Measurements from ENCODE around the gene EZR. TPM values are rescaled to one million over a fixed set of nuclear protein-coding genes. Genes with fewer than 3 reads are reported as not detected.
A peak's percentile ranks its signal among the peaks of the same experiment; 100 is the strongest.
"Not testable (repeated sequence)": the region's sequence is repeated elsewhere in the genome, so short reads cannot be mapped to it uniquely, and the experiment has no call there.

The EZR gene
- total RNA-seq, 2 experiments from 2014 or later, result 201 to 210 TPM

DNA sequence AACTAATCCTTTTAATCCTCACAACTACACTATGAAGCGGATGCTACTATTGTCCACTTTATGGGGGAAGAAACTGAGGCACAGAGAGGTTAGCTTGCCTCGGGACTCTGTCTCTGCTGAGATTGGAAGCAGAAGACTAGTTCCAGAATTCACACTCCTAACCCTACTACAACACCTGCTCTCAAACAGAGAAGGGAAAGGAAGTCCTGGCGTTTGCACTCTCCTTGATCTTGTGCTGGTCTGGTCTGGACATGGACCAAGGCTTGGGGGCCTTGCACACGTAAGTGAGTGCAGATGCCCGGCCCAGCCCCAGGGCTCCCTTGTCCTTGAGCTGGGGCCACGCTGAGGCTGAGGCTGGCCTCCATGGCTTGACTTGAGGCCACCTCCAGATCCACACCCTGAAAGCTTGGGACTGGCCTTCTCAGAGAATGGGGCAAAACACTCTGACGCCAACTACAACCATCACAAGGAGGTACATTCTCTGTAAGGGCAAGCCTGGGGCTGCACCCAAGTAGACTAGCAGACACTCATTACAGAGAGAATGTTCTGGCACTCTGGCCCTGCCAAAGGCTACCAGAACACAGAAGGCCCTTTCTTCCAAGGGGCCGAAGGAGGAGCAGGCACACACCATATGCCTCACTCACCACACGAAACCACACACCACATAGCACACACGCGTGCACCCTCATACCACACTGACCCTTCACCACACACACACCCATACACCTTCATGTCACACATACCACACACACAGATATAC, 33.3 kb upstream of the EZR start:
- peak; percentile 14 for DNase-seq
- H3K9me3 Mint-ChIP-seq, result no peaks in the 10 kb centered on the region
- POLR2A ChIA-PET, result interaction anchor here (2.6 kb wide), 1 partner anchor 17 kb away, joined by 10 read pairs; no protein-coding TSS in a partner anchor
- CTCF ChIA-PET, result interaction anchor here (1.3 to 4.5 kb wide), 2 partner anchors 15 to 33 kb away, joined by 4 to 48 read pairs; partner anchors contain the start of gene EZR
- peaks cover 2% of the 10 kb centered on the region for H3K36me3 Mint-ChIP-seq (ENCODE audit: low read depth)
- H3K27ac Mint-ChIP-seq, result no peak overlapping the region
- H3K27me3 Mint-ChIP-seq, result no peaks in the 10 kb centered on the region
- H3K4me3 Mint-ChIP-seq, result no peak overlapping the region
- H3K4me1 Mint-ChIP-seq, result peaks cover 32% of the 10 kb centered on the region

DNA sequence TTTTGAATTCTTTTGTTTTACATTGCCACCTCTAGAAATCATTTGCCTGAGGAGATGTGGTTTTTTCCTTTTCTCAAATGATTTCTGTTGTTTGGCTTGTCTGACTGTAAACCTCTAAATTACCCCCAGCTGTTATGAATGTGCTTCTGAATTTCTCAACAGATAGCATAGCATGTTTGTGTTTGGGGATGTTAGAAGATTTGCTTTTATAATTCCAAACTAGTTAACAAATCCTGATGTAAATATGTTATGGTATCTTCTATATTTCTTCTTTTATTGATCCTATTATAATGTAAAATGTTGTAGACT, 31.6 kb upstream of the EZR start:
- Mint-ChIP-seq H3K27ac (peak overlapping the region; percentile 87), H3K4me3 (no peak overlapping the region), H3K9me3 (no peaks in the 10 kb centered on the region), H3K27me3 (no peaks in the 10 kb centered on the region), H3K4me1 (peaks cover 22% of the 10 kb centered on the region), H3K36me3 (ENCODE audit: low read depth) (peaks cover 2% of the 10 kb centered on the region)
- DNase-seq, result no peak
- CTCF ChIA-PET, result no interaction called here
- POLR2A ChIA-PET, result no interaction called here

DNA sequence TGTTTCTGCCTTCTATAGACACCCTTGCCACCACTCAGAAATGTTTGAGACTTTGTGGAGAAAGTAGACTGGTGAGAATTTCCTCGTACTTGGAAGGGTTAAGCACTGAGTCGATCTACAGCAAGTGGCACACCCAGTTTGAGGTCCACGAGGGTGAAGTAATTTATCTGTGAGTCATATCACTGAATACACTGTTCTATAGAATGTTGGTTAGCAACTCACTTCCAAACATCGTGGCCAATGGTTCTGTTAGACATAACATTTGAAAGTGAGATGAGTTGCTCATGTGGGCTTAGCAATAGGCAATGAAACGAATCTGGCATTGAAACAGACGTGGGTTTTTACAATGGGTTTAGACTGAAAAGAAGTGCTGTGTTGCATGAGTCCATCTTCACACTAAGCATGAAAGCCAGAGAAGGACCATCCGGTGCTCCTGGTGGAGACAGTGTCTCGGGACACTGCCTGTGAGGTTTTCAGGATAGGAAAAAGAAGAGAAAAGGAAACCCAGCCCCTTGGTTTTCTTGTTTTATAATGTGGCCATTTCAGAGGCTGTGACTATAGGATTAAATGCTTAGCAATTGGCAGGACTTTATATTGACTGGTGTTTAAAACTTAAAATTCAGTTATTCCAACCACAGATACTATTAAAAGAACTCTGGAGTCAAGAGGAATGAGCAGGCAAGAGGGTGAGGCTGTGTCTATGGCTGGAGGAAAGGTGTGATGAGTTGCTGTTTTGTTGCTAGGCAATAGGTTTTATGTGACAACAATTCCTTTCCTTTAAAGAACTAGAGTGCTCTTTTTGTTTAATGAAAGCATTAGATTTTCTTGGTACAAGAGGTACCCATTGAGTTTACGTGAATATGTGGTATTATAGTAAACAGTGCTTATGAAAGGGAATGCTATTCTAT, 31.0 kb upstream of the EZR start:
- Mint-ChIP-seq H3K27me3 (no peaks in the 10 kb centered on the region), H3K4me3 (peak overlapping the region; percentile 18), H3K9me3 (no peaks in the 10 kb centered on the region), H3K27ac (peak overlapping the region; percentile 87), H3K4me1 (peaks cover 19% of the 10 kb centered on the region), H3K36me3 (ENCODE audit: low read depth) (peaks cover 2% of the 10 kb centered on the region)
- POLR2A ChIA-PET, result no interaction called here
- DNase-seq, result peak; percentile 73
- CTCF ChIA-PET, result no interaction called here

GRCh38 chr6:158848490-158848895, 29.3 kb upstream of the EZR start:
- H3K27ac Mint-ChIP-seq, result no peak overlapping the region
- CTCF ChIA-PET, result no interaction called here

DNA sequence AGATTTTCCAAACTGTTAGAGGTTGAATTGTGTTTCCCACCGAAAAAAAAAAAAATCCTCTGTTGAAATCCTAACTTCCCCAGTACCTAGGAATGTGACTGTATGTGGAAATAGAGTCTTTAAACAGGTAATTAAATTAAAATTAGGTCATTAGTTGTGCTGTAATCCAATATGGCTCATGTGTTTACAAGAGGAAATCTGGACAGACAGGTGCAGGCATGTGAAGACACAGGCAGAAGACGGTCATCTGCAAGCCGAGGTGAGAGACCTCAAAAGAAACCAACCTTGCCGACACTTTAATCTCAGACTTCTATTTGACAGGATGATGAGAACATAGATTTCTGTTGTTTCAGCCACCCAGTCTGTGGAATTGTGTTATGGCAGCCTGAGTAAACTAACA, 28.6 kb upstream of the EZR start:
- CTCF ChIA-PET, result no interaction called here
- no peak overlapping the region for H3K4me3 Mint-ChIP-seq
- peaks cover 3% of the 10 kb centered on the region for H3K27me3 Mint-ChIP-seq
- POLR2A ChIA-PET, result no interaction called here
- H3K36me3 Mint-ChIP-seq (ENCODE audit: low read depth), result peaks cover 2% of the 10 kb centered on the region
- peaks cover 1% of the 10 kb centered on the region for H3K9me3 Mint-ChIP-seq
- peak overlapping the region; percentile 58 for H3K27ac Mint-ChIP-seq
- H3K4me1 Mint-ChIP-seq, result peaks cover 19% of the 10 kb centered on the region
- no peak for DNase-seq

More at GRCh38 chr6:158848490-158848895, 29.3 kb upstream of the EZR start:
- no peaks in the 10 kb centered on the region for H3K9me3 Mint-ChIP-seq
- H3K4me1 Mint-ChIP-seq, result peaks cover 19% of the 10 kb centered on the region
- peaks cover 2% of the 10 kb centered on the region for H3K36me3 Mint-ChIP-seq (ENCODE audit: low read depth)
- POLR2A ChIA-PET, result no interaction called here
- no peak overlapping the region for H3K4me3 Mint-ChIP-seq
- no peak for DNase-seq
- peaks cover 3% of the 10 kb centered on the region for H3K27me3 Mint-ChIP-seq

DNA sequence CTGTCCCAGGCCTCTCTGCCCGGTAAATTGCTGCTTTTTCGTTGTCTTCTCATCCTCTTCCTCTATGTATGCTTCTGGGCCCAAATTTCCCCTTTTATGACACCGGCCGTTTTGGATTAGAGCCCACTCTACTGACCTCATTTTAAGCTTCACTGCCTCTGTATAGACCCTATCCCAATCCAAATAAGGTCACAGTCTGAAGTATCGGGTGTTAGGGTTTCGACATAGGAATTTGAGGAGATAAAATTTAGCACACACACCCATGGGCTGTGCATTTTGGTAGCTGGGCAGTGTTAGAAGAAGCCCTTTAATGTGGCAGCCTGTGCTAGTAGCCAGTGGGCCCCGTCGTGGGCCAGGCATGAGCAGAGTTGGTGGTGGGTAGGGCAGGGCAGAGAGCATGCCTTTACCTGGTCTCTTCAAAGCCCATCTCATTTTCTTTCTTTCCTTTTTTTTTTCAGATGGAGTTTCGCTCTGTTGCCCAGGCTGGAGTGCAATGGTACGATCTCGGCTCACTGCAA, 27.9 kb upstream of the EZR start:
- no peak overlapping the region for H3K4me3 Mint-ChIP-seq
- peaks cover 19% of the 10 kb centered on the region for H3K4me1 Mint-ChIP-seq
- peaks cover 3% of the 10 kb centered on the region for H3K9me3 Mint-ChIP-seq
- ChIA-PET POLR2A (no interaction called here), CTCF (interaction anchor here (1.4 kb wide), 1 partner anchor 21 kb away, joined by 3 read pairs; no protein-coding TSS in a partner anchor)
- H3K27ac Mint-ChIP-seq, result no peak overlapping the region
- peaks cover 3% of the 10 kb centered on the region for H3K27me3 Mint-ChIP-seq
- no peak for DNase-seq
- H3K36me3 Mint-ChIP-seq (ENCODE audit: low read depth), result peaks cover 2% of the 10 kb centered on the region

- Mint-ChIP-seq H3K27me3 (peaks cover 3% of the 10 kb centered on the region), H3K36me3 (ENCODE audit: low read depth) (no peaks in the 10 kb centered on the region), H3K27ac (no peak overlapping the region), H3K4me1 (peaks cover 3% of the 10 kb centered on the region), H3K9me3 (peaks cover 8% of the 10 kb centered on the region), H3K4me3 (no peak overlapping the region)
- POLR2A ChIA-PET, result no interaction called here
- CTCF ChIA-PET, result interaction anchor here (0.6 to 1.5 kb wide), 4 partner anchors 10 to 59 kb away, joined by 3 to 4 read pairs (median 3); no protein-coding TSS in a partner anchor
- DNase-seq, result no peak
Observed at GRCh38 chr6:158843751-158844683, 24.8 kb upstream of the EZR start.

DNA sequence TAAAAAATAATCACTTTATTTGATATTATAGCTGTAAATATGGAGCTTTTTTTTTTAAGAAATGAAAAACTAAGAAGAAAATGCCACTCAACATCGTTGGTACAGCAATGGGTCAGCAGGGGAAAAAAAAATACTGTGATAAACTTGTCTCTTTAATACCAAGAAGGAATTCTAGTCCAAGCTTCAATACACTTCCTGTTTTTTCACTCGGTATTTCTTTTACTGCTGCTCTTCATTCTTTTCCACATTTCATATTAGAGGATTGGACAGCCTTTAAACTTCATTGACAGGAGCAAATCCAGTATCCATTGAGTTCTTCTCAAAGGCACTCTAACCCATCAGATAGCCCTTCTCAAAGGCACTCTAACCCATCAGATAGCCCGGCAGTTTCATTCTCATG, 22.2 kb upstream of the EZR start:
- peaks cover 8% of the 10 kb centered on the region for H3K9me3 Mint-ChIP-seq
- ChIA-PET POLR2A (no interaction called here), CTCF (interaction anchor here (1.0 to 1.6 kb wide), 5 partner anchors 11 to 52 kb away, joined by 3 to 4 read pairs (median 3); partner anchors contain the start of gene EZR)
- H3K27ac Mint-ChIP-seq, result no peak overlapping the region
- H3K36me3 Mint-ChIP-seq (ENCODE audit: low read depth), result no peaks in the 10 kb centered on the region
- no peak for DNase-seq
- H3K4me1 Mint-ChIP-seq, result peaks cover 2% of the 10 kb centered on the region
- peaks cover 3% of the 10 kb centered on the region for H3K27me3 Mint-ChIP-seq
- no peak overlapping the region for H3K4me3 Mint-ChIP-seq

DNA sequence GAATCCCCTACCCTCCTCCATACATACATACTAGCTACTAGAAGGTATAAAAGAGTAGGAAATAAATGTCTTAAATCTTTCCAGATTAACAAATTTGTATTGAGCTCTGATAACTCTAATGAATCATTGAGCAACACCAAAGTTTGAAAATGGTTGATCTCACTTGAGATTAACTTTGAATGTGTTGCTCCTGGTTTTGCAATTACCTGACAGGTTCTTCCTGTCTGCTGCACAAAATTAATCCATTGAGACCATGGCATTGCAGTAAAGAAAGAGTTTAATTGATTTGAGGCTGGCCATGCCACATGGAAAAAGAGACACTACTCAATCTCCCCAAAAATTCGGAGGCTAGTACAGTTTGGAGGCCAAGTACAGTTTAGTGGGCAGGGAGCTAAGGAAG, 21.3 kb upstream of the EZR start:
- no peak overlapping the region for H3K27ac Mint-ChIP-seq
- ChIA-PET CTCF (interaction anchor here (0.8 to 1.9 kb wide), 3 partner anchors 13 to 51 kb away, joined by 3 to 7 read pairs (median 4); no protein-coding TSS in a partner anchor), POLR2A (interaction anchor here (0.7 kb wide), 1 partner anchor 65 kb away, joined by 3 read pairs; no protein-coding TSS in a partner anchor)
- peaks cover 8% of the 10 kb centered on the region for H3K9me3 Mint-ChIP-seq
- H3K4me3 Mint-ChIP-seq, result no peak overlapping the region
- peaks cover 3% of the 10 kb centered on the region for H3K27me3 Mint-ChIP-seq
- no peak for DNase-seq
- no peaks in the 10 kb centered on the region for H3K36me3 Mint-ChIP-seq (ENCODE audit: low read depth)
- H3K4me1 Mint-ChIP-seq, result peaks cover 2% of the 10 kb centered on the region

- Mint-ChIP-seq H3K4me3 (no peak overlapping the region), H3K27ac (no peak overlapping the region), H3K27me3 (peaks cover 6% of the 10 kb centered on the region), H3K9me3 (peaks cover 8% of the 10 kb centered on the region), H3K4me1 (peaks cover 2% of the 10 kb centered on the region), H3K36me3 (ENCODE audit: low read depth) (no peaks in the 10 kb centered on the region)
- POLR2A ChIA-PET, result interaction anchor here (0.6 to 0.7 kb wide), 2 partner anchors 12 to 65 kb away, joined by 3 to 6 read pairs; no protein-coding TSS in a partner anchor
- CTCF ChIA-PET, result interaction anchor here (0.6 to 1.9 kb wide), 3 partner anchors 14 to 647 kb away, joined by 3 to 7 read pairs (median 3); no protein-coding TSS in a partner anchor
- DNase-seq, result no peak
Observed at GRCh38 chr6:158839796-158840195, 20.6 kb upstream of the EZR start.

DNA sequence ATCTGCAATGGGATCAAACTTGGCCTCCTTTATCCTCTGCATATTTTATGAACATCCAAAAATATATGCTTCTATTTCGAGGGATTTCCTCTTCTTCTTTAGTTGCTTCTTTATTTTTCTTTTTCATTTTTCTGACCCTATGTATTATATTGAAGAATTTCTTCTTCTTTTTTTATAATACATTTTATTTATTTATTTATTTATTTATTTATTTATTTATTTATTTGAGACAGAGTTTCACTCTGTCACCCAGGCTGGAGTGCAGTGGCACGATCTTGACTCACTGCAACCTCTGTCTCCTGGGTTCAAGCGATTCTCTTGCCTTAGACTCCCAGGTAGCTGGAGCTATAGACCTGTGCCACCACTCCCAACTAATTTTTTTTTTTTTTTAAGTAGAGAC, 19.6 kb upstream of the EZR start:
- H3K27ac Mint-ChIP-seq; H3K9me3 Mint-ChIP-seq; H3K4me1 Mint-ChIP-seq; H3K36me3 Mint-ChIP-seq (ENCODE audit: low read depth); H3K4me3 Mint-ChIP-seq; H3K27me3 Mint-ChIP-seq; DNase-seq; POLR2A ChIA-PET: not testable (repeated sequence)
- CTCF ChIA-PET, result interaction anchor here (1.7 kb wide), 1 partner anchor 12 kb away, joined by 5 read pairs; no protein-coding TSS in a partner anchor
